Heart left ventricle (tissue), 16 donors: ENCODE measurements around the gene ATP13A2. TPM values are rescaled to one million over a fixed set of nuclear protein-coding genes. Genes with fewer than 3 reads are reported as not detected.

Experiments
- ATAC-seq, 4 donors: fragments of 200-7000 bp; cut with Tn5 transposase; one replicate each; pipeline ENCODE4 v1.9.1; 2020 to 2022; ENCODE audit warnings: moderate library complexity in 4 of 4, mild to moderate bottlenecking in 3 of 4, moderate number of reproducible peaks in 1 of 4
- DNase-seq, 5 donors: peaks; one replicate each; pipeline ENCODE4 v3.0.0-alpha.2; 2020
- H3K27ac ChIP-seq, 12 donors: fragments of 200-600 bp; sonication (generic) in 4 of 12; one replicate each; pipeline versions ENCODE4 v1.5.0 to v1.8.0; 2016 to 2022; ENCODE audit warnings: mild to moderate bottlenecking in 2 of 12
- H3K27me3 ChIP-seq, 9 donors: fragments of 200-600 bp; sonication (generic) in 2 of 9; one replicate each; pipeline versions ENCODE4 v1.5.1 to v1.8.0; 2016 to 2022; ENCODE audit warnings: mild to moderate bottlenecking in 3 of 9
- H3K36me3 ChIP-seq, 9 donors: fragments of 200-600 bp; sonication (generic) in 2 of 9; one replicate each; pipeline versions ENCODE4 v1.5.0 to v1.8.0; 2018 to 2022; ENCODE audit warnings: mild to moderate bottlenecking in 2 of 9
- H3K4me1 ChIP-seq, 12 donors: fragments of 200-600 bp; sonication (generic) in 4 of 12; one replicate each; pipeline versions ENCODE4 v1.5.0 to v1.8.0; 2016 to 2022; ENCODE audit warnings: mild to moderate bottlenecking in 3 of 12
- H3K4me3 ChIP-seq, 12 donors: fragments of 200-600 bp; sonication (generic) in 4 of 12; one replicate each; pipeline versions ENCODE4 v1.5.0 to v1.8.0; 2017 to 2022; ENCODE audit warnings: mild to moderate bottlenecking in 9 of 12, moderate library complexity in 4 of 12
- H3K9me3 ChIP-seq, 12 donors: fragments of 200-600 bp; sonication (generic) in 4 of 12; one replicate each; pipeline versions ENCODE4 v1.5.0 to v1.8.0; 2016 to 2022; ENCODE audit warnings: mild to moderate bottlenecking in 1 of 12
- POLR2A ChIP-seq, 2 donors: fragments of 450-650 bp; IDR thresholded peaks; one replicate each; pipeline ENCODE4 v1.6.1; 2017; ENCODE audit warnings: antibody characterized with exemption in 2 of 2, mild to moderate bottlenecking in 2 of 2, moderate library complexity in 2 of 2
- WGBS, 4 donors: extraction: QIAGEN DNeasy Blood & Tissue Kit in 2 of 4; methylation state at CpG; one replicate each; pipeline versions ENCODE4 v1.1.5 to v1.1.7; 2013 to 2018; 5-methylcytosine and 5-hydroxymethylcytosine counted together
- intact Hi-C, 10 donors: fragments of 100-400 bp; cut with DNase I; formaldehyde crosslinking; loops; one replicate each; pipeline versions ENCODE4 v1.11.1 to v1.14.2; 2022
- polyA plus RNA-seq, 2 donors: library from polyadenylated mRNA; stranded (reverse); fragments of 200-250 nt; gene quantifications; one replicate each; pipeline ENCODE4 v1.2.3, GENCODE V29; 2013
- total RNA-seq, 9 donors: library from RNA; depleted of rRNA in 2 of 9; stranded (reverse); fragments of >200 nt in 2 of 9; fragmentation: NEBNext Ultra II Directional in 3 of 9; extraction: Animal tissue kit (Norgen Biotek cat#: 25700) in 3 of 9; gene quantifications; one replicate each; pipeline versions ENCODE4 v1.1.0 to v1.2.4, GENCODE V29; 2016 to 2023
- TF ChIP-seq, protein P1 (sequence below), 12 donors: fragments of 200-600 bp; sonication (generic) in 4 of 12; IDR thresholded peaks; one replicate each; pipeline versions ENCODE4 v1.5.0 to v1.8.0; 2018 to 2022; ENCODE audit warnings: antibody characterized with exemption in 12 of 12, mild to moderate bottlenecking in 5 of 12
- donor health status: ischemic (EF 13 %, LVEDD 7.1; RV severe dilation, severe dysfunction).
- donor health status: healthy with polysubstance abuse.
- donor health status: DM: no; HTN: yes; CAD: no.
- donor health status: DM: no; HTN: no; CAD: no.
- donor health status: ischemic (EF 25% LVEDD 6.9; RV normal size, moderate dysfunction).
- donor health status: ischemic (EF 25% LVEDD 5.7; RV mildly dilated, moderate dysfunction).
- donor health status: healthy.
- donor health status: DM: yes; HTN: yes; CAD: no.
- donor health status: ischemic (EF 35%, LVEDD 5.7; RV mildly dilated, moderate dysfunction).
- donor health status: nonischemic (EF 11% LVEDD 7.7; RV severe dilation, severe dysfunction).
- donor health status: DM: yes; HTN: yes; CAD: no.
- donor health status: PGD.
- donor health status: ischemic (EF 29% LVEDD 5.4; RV normal size, mild dysfunction).
- donor health status: nonischemic (EF 23%, LVEDD 6.1; RV moderate dilation, normal function).

ATP13A2 gene
- total and polyA plus RNA-seq, 11 donors: 7.3 to 37.2 (median 15.6) TPM

DNA sequence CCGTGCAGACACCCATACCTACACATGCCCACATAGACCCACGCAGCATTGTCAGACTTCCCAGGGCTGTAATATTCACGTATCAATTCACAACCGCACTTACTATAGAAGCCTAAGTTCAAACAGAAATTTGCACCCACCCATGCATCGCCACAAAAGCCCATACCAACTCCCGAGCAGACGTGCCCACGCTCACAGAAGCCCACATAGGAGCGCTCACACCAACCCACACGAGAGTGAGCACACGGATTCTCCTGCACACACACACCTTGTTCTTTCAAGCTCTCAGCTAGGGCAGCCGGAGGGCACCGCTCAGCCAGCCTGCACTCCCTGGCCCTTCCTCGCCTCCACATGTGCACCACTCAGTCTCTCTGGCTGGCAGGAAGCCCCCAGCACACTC is 35.9 kb downstream of the ATP13A2 start:
- Histone ChIP-seq H3K9me3 (no peaks in the 10 kb centered on the region), H3K4me3 (no peak overlapping the region), H3K36me3 (no peaks in the 10 kb centered on the region), H3K27me3 (peaks cover 0 to 20% (median 0%) of the 10 kb centered on the region in 9 donors), H3K4me1 (peaks cover 0 to 26% (median 15%) of the 10 kb centered on the region in 12 donors), H3K27ac (no peak overlapping the region)
- no peak for TF ChIP-seq POLR2A (IDR thresholded peaks at IDR 0.05)
- TF ChIP-seq, protein P1, sequence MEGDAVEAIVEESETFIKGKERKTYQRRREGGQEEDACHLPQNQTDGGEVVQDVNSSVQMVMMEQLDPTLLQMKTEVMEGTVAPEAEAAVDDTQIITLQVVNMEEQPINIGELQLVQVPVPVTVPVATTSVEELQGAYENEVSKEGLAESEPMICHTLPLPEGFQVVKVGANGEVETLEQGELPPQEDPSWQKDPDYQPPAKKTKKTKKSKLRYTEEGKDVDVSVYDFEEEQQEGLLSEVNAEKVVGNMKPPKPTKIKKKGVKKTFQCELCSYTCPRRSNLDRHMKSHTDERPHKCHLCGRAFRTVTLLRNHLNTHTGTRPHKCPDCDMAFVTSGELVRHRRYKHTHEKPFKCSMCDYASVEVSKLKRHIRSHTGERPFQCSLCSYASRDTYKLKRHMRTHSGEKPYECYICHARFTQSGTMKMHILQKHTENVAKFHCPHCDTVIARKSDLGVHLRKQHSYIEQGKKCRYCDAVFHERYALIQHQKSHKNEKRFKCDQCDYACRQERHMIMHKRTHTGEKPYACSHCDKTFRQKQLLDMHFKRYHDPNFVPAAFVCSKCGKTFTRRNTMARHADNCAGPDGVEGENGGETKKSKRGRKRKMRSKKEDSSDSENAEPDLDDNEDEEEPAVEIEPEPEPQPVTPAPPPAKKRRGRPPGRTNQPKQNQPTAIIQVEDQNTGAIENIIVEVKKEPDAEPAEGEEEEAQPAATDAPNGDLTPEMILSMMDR (IDR thresholded peaks at IDR 0.05): no peak
- WGBS, 4 donors: 83 to 91% (median 89%) methylated on average over 14 of the region's 14 CpGs
- intact Hi-C loops: no loop called here
- no peak for ATAC-seq
- DNase-seq: no peak

DNA sequence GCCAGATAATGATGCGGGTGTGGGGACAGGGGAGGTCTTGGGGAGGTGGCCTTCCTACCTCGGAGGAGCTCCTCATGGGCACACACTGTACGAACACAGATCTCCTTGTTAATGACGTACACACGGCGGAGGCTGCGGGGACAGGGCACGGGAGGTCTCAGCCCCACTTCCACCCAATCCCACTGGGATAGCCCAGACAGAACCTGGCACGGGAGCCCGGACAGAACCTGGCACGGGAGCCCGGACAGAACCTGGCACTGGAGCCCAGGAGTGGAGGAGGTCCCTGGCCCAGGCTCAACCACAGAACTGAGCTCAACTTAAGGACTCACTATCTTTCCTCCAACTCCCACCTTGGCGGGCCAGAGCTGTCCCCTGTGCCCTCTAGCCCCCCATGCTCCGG is 36.5 kb downstream of the ATP13A2 start:
- Histone ChIP-seq H3K4me3 (no peak overlapping the region), H3K9me3 (no peaks in the 10 kb centered on the region), H3K4me1 (peaks cover 0 to 24% (median 15%) of the 10 kb centered on the region in 12 donors), H3K27ac (no peak overlapping the region), H3K36me3 (peaks cover 0 to 6% (median 0%) of the 10 kb centered on the region in 9 donors), H3K27me3 (peaks cover 0 to 14% (median 0%) of the 10 kb centered on the region in 9 donors)
- ATAC-seq (no peak), DNase-seq (peak in 1 of 5 donors; percentile 26)
- WGBS, 4 donors: 49 to 73% (median 60%) methylated on average over 10 to 14 of the region's 14 CpGs
- intact Hi-C loops: no loop called here
- TF ChIP-seq, protein P1 (IDR thresholded peaks at IDR 0.05): no peak
- no peak for TF ChIP-seq POLR2A (IDR thresholded peaks at IDR 0.05)

DNA sequence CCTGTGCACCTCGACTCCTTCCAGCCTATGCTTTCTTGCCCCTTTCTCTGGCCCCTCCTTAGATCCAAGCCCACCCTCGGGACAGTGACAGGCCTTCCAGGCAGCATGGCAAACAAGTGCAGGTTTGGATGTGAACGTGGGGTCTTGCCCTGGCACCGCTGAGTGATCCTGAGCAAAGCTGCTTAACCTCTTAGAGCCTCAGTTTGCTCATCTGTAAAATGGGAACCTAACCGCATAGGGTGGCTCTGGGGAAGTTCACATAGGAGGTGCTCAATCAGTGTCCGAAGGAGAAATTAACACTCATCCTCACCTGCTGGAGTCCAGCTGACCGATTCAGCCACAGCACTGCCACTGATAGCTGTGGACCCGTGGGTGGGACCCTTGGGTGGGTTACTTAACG is 38.5 kb downstream of the ATP13A2 start:
- H3K4me3 ChIP-seq: no peak overlapping the region
- H3K9me3 ChIP-seq: no peaks in the 10 kb centered on the region
- H3K4me1 ChIP-seq: peaks cover 0 to 6% (median 0%) of the 10 kb centered on the region in 12 donors
- H3K27ac ChIP-seq: no peak overlapping the region
- intact Hi-C loops: no loop called here
- H3K27me3 ChIP-seq: no peaks in the 10 kb centered on the region
- no peak for ATAC-seq
- H3K36me3 ChIP-seq: peaks cover 0 to 12% (median 3%) of the 10 kb centered on the region in 9 donors
- TF ChIP-seq, protein P1 (IDR thresholded peaks at IDR 0.05): no peak
- TF ChIP-seq POLR2A (IDR thresholded peaks at IDR 0.05): no peak
- 77 to 96% (median 89%) methylated on average over 8 to 9 of the region's 9 CpGs for WGBS, 4 donors
- no peak for DNase-seq

GRCh38 chr1:16972189-16972895 is 39.4 kb downstream of the ATP13A2 start:
- WGBS, 4 donors: 77 to 89% (median 87%) methylated on average over 8 to 11 of the region's 11 CpGs
- Histone ChIP-seq H3K4me3 (no peak overlapping the region), H3K9me3 (no peaks in the 10 kb centered on the region), H3K27ac (no peak overlapping the region), H3K27me3 (no peaks in the 10 kb centered on the region), H3K36me3 (peaks cover 0 to 12% (median 5%) of the 10 kb centered on the region in 9 donors), H3K4me1 (peaks cover 0 to 10% (median 3%) of the 10 kb centered on the region in 12 donors)
- ATAC-seq (no peak), DNase-seq (no peak)
- intact Hi-C loops: no loop called here
- TF ChIP-seq POLR2A (IDR thresholded peaks at IDR 0.05): no peak
- TF ChIP-seq, protein P1 (IDR thresholded peaks at IDR 0.05): no peak
